GM18505 (cell line): Measurements from ENCODE around the gene CNTNAP4.

Source experiments
- ATAC-seq: cut with Tn5 transposase; IDR thresholded peaks from one replicate; pipeline ENCODE4 v1.9.1; 2021; ENCODE audit not compliant: unreplicated experiment
- POLR2A ChIP-seq: IDR thresholded peaks from 4 replicates; pipeline ENCODE4 v1.6.1; 2011; ENCODE audit warnings: borderline replicate concordance; ENCODE audit not compliant: insufficient read depth, insufficient read length; ENCODE audit errors: extremely low read depth

Gene CNTNAP4

DNA sequence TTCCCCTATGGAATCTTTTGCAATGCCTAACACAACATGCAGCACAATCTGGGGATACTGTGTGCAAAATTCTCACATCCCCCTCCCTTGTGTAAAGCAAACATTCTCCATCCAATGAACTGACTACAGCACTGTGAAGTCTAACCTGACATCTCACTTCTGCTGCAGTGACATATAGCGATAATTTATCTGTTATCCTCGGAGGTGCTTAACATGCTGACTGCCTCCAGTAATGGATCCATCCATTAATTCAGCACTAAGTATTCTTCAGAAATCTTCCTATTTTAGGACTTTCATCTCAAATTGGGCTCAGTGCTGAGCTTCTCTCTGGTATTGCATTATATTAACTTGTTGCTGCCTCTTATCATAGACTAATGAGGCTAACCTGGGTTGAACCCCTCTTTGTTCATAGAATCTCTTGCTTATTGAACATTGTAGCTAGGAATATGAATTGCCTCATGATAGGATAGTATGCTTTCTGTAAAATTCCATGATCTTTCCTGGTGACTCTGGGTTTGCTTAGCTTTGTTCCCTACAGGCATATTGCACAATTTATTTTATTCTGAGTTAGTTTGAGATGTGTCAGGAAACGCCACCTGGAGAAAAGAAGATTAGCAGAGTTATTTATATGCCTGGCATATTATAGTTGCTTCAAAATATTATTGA is 187.9 kb downstream of the CNTNAP4 start:
- TF ChIP-seq POLR2A: no peak
- no peak for ATAC-seq

DNA sequence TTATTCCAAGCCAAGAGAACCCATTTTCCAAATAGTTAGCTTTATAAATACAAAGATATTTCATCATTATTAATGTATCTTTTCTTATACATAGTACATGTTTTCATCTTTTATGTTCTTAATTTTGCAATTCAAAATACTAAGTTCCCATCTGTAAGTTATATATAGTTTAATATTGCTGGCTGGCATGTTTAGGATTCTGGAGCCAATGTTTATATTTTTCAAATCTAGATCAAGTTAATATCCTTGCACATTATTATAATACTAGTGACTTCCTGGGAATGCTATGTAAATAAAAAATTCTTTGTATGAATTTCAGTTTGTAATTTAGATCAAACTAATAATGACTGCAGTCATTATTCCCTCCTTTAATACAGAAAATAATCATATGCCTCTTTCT is 189.7 kb downstream of the CNTNAP4 start:
- TF ChIP-seq POLR2A: no peak
- ATAC-seq: no peak

DNA sequence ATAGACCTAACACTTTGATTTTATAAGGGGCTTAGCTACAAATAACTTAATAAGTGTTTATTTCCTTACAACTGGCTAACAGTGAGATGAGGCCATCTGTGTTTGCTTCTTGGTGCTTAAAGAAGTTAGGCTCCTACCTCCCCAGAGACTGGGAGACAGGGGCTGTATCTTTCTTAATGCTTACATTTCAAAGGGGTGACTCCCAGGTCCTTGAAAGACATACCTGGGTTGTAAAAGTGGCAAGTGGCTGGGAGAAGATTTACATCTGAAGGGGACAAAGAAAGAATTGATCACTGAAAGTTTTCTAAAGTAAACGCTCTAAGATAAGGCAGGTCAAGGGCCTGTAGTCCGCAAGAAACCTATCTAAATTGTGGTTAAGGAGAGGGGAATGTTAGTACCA is 196.8 kb downstream of the CNTNAP4 start:
- no peak for ATAC-seq
- no peak for TF ChIP-seq POLR2A

DNA sequence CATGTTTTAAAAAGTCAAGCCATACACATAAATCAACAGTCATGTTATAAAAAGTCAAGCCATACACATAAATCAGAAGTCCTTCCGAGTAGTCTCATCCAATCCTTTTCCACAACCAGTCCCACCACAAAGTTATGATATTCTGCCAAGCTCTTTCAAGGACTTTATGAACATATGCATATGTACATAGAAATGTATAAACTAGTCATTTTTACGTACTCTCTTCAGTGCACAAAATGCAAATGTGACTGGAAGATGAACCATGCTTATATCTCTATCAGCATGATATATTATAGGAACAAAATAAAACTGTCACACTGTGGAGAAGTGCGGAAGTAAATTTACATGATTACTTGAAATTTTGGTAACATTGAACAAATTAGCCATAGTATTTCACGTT is 200.9 kb downstream of the CNTNAP4 start:
- TF ChIP-seq POLR2A: no peak
- no peak for ATAC-seq

DNA sequence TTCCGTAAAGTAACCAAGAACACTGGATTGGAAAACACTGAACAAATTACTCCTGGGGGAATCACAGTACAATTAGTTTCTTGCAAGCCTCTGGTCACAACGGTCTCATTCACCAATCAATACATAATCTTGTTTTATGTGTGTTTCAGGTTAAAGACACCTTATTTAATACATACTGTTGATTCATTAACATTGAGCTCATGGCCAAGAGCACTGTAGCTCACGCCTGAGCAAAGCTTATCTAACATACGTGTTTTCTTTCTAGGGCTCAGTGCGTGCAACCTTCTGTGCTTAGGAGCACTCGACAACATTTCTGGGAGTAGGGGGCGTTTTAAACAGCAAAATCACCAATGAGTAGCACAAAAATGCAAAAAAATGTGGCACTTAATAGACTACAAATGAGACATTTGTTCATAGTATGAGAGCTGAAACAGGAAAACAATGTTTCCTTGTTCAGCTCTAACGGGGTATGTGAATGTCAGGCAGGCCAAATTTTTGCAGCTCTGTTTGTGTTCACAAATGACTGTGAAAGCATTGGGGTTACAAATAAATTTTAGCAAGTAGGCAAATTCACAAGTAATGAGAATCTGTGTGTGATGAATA is 206.2 kb downstream of the CNTNAP4 start:
- TF ChIP-seq POLR2A: no peak
- ATAC-seq: no peak

DNA sequence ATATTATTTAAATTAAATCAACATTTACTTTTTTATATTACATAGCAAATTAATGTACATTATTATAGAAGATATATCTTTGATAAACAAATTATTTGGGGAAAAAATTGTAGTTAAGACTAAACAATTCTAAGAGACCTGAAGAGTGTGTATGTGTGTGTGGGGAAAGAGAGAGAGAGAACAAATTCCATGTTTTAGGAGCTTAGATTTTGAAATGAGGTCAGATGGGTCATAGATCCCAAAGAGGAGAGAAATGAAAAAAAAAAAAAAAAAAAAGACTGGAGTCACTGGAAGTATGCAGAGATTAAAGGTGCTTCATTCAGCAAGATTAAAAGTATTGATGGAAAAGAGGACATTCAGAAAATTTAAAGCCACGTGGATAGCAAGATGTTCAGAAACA is 206.8 kb downstream of the CNTNAP4 start:
- ATAC-seq: no peak

DNA sequence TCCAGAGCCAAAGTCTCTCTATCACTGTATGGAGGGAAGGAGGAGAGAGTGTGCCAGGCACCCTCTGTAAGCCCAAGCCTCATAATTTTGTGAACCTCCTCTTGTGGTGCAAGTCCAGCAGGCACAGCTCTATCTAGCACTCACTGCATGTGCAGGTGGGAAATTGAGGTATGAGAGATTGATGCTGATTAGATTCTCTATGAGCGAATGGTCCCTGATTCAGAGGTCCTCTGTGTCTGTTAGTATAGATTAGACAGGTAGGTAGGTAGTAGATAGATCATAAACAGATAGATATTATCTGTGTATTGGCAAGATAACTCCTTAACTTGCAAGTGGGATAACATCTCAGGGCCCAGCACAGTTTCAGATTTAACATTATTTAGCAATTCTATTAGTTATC is 209.5 kb downstream of the CNTNAP4 start:
- no peak for ATAC-seq
- TF ChIP-seq POLR2A: no peak

More for the DNA sequence above, 206.8 kb downstream of the CNTNAP4 start:
- TF ChIP-seq POLR2A: no peak

DNA sequence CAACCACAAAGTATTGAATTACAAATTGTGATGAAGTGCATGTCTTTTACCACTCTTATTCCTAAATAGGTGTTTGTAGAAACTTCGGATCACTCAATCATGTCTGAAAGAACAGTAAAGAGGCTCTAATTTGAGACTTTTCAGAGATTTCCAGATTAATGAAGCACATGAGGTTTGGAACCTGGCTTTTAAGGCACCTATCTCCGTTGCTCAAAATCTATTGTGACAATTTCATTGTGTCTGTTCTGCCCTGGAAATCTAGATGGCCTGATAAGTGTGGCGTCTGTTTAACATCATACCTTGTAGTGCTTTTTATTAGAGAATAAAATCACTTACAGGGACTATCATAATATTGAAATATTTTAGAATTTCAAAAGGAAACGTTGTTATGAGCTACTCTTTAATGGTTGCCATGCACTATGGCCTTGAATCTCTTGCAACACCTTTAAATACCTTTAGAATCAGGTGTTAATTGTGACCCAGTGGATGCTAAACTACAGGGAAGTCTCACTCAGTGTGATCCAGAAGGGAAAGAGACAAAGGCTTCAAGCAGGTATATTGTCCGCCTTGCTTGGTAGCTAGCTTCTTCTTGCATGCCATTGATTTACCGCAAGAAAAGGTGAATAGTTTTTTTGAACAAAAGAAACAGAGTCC is 210.3 kb downstream of the CNTNAP4 start:
- no peak for ATAC-seq
- TF ChIP-seq POLR2A: no peak

DNA sequence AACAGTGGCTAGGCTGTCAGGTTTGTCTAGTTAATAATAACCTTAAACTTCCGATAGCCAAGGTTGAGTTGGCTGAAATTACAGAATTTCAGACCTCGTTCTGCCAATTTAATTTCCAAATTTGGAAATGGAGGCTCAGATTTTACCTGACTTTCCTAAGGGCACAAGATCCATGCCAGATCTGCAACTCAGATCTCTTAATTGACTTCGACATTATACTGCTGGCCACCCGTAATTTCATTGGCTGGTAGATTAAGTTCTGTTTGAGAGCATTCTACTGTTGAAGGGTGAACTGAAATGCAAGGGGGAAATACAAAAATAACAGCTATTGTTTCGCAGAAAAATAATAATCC is 210.8 kb downstream of the CNTNAP4 start:
- no peak for ATAC-seq
- no peak for TF ChIP-seq POLR2A

DNA sequence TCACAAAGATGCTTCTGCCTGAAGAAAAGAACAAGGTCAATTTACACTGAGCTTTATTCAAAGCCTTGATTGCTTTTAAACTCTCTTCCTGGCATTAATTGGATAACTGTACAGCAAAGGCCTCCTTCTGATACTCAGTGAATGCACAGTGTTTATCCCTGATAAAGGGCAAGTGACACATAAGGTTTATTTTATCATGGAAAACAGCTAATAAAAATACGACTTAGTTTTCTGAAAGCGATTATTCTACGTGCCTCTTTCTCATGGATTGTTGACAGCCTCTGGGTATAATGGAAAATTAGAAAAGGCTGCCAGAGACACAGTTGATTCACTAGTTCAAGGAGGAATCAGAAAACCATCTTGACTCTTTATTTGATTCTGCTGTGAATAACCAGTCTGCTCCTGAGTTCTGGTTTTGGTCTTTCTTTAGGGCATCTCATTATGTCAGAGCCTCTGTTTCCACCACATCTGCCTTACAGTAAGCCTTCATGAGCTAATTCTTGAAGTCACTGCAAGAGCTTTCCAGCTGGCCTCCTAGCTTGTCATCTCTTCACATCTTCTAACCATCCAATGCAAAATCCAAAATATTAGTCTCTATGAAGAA is 212.9 kb downstream of the CNTNAP4 start:
- no peak for ATAC-seq
- TF ChIP-seq POLR2A: no peak

DNA sequence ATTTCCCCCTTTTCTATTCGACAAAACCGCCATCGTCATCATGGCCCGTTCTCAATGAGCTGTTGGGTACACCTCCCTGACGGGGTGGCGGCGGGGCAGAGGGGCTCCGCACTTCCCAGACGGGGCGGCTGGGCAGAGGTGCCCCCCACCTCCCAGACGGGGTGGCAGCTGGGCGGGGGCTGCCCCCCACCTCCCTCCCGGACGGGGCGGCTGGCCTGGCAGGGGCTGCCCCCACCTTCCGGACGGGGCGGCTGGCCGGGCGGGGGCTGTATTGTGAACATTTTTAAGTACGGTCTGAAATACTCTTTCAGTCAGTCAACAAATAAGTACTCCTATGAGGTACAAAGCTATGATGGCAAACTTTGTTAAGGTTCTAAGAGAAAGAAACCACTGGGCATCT is 222.8 kb downstream of the CNTNAP4 start:
- TF ChIP-seq POLR2A: no peak

DNA sequence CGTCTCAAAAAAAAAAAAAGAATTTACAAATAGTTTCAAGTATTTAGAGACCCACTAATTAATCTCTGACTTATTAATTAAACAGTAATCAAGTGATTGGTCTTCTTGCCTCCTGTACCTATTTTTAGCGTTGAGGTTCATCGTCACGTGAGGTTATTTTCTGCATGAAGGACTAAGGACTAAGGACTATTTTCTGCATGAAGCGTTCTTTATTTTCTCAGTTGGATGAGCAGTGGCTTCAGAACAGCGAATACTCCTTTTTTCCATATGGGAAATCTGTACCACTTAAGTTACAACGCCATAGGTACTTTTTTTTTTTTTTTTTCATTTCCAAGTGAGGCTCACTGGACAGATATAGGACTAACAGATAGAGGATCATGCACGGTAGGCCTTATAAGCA is 224.9 kb downstream of the CNTNAP4 start:
- no peak for TF ChIP-seq POLR2A
- ATAC-seq: no peak

More for the DNA sequence above, 222.8 kb downstream of the CNTNAP4 start:
- ATAC-seq: no peak

DNA sequence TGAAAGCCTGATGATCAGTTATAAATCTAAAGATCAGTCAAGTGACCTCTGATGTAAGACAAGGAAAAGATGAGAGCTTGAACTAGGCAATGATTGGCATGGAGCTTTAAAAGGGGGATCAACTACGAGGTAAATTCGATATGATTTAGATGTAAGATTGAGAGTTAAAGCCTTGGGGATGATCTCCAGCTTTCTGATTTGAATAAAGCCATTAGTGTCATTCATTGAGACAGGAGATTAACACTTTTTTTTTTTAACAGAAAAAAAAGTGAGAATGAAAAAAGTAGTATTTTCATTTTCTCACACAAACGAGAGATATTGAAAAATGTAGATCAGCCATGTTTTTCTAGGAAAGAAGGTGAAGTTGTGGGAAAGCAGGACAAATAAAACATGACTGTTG is 225.4 kb downstream of the CNTNAP4 start:
- ATAC-seq: no peak
- TF ChIP-seq POLR2A: no peak

DNA sequence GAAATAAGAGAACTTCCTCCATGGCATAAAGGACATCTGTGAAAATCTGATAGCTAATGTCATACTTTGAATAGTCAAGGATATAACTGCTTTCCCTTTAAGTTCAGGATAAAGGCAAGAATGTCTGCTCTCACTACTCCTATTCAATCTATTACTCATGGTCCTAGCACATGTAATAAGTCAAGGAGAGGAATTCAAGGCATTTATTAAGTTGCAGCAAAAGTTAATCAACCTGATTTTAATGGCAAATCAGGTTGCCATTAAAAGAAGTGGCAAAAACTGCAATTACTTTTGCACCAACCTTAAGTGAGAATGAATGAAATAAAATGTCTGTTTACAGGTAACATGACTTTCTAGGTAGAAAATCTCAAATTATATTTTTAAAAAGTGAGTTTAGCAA is 225.9 kb downstream of the CNTNAP4 start:
- no peak for TF ChIP-seq POLR2A

More for the DNA sequence above, 225.9 kb downstream of the CNTNAP4 start:
- ATAC-seq: no peak
